Right lobe of liver (tissue), 6 donors: Measurements from ENCODE around the gene CFAP251. TPM values are rescaled to one million over a fixed set of nuclear protein-coding genes. Genes with fewer than 3 reads are reported as not detected.

Experiments used
- ATAC-seq, 4 donors: fragments of 200-7000 bp; cut with Tn5 transposase; one replicate each; pipeline ENCODE4 v1.9.1; 2020; ENCODE audit warnings: mild to moderate bottlenecking in 4 of 4, moderate library complexity in 4 of 4
- DNase-seq, 3 donors: peaks; one replicate each; pipeline ENCODE4 v3.0.0-alpha.2; 2020
- H3K27ac ChIP-seq, 3 donors: fragments of 200-600 bp; one replicate each; pipeline ENCODE4 v1.8.0; 2022
- H3K27me3 ChIP-seq, 2 donors: fragments of 200-600 bp; one replicate each; pipeline ENCODE4 v1.8.0; 2022
- H3K36me3 ChIP-seq, 4 donors: fragments of 200-600 bp; sonication (generic) in 1 of 4; one replicate each; pipeline versions ENCODE4 v1.5.1 to v1.8.0; 2017 to 2022; ENCODE audit warnings: control low read depth in 1 of 4
- H3K4me1 ChIP-seq, 4 donors: fragments of 200-600 bp; sonication (generic) in 1 of 4; one replicate each; pipeline versions ENCODE4 v1.5.1 to v1.8.0; 2017 to 2022; ENCODE audit warnings: control low read depth in 1 of 4
- H3K4me3 ChIP-seq, 3 donors: fragments of 200-600 bp; one replicate each; pipeline ENCODE4 v1.8.0; 2022
- H3K9me3 ChIP-seq, 4 donors: fragments of 200-600 bp; sonication (generic) in 1 of 4; one replicate each; pipeline versions ENCODE4 v1.5.1 to v1.8.0; 2017 to 2022; ENCODE audit warnings: control low read depth in 1 of 4
- POLR2A ChIP-seq: fragments of 450-650 bp; IDR thresholded peaks from one replicate; pipeline ENCODE4 v1.6.1; 2017; ENCODE audit warnings: antibody characterized with exemption, mild to moderate bottlenecking
- WGBS: methylation state at CpG from one replicate; pipeline ENCODE4 v1.1.6; 2018; ENCODE audit warnings: low coverage, low lambda C conversion rate; ENCODE audit not compliant: insufficient coverage; ENCODE audit errors: missing lambda C conversion rate; 5-methylcytosine and 5-hydroxymethylcytosine counted together
- intact Hi-C, 2 donors: fragments of 100-400 bp; cut with DNase I; formaldehyde crosslinking; loops; one replicate each; pipeline versions ENCODE4 v1.11.2 to v1.14.1; 2022
- small RNA-seq, 2 experiments: library from RNA; depleted of rRNA; stranded (forward); fragments of <200 nt; gene quantifications; one replicate each; pipeline ENCODE3, GENCODE V24; 2016
- total RNA-seq, 6 experiments: library from RNA; depleted of rRNA in 2 of 6; stranded (reverse); fragments of >200 nt in 2 of 6; fragmentation: NEBNext Ultra II Directional in 3 of 6; extraction: Animal tissue kit (Norgen Biotek cat#: 25700) in 3 of 6; gene quantifications; one replicate each; pipeline versions ENCODE4 v1.1.0 to v1.2.4, GENCODE V29; 2016 to 2023
- TF ChIP-seq, protein P1 (sequence below), 4 donors: fragments of 200-600 bp in 3 of 4; fragments of 450-650 bp in 1 of 4; IDR thresholded peaks; one replicate each; pipeline versions ENCODE4 v1.5.1 to v1.8.0; 2016 to 2022; ENCODE audit warnings: antibody characterized with exemption in 4 of 4, mild to moderate bottlenecking in 2 of 4
- donor health status: DM: no; HTN: yes; CAD: no.
- donor health status: DM: no; HTN: no; CAD: no.
- donor health status: DM: no; HTN: no; CAD: no.
- donor health status: DM: no; HTN: yes; CAD: no.
- donor health status: DM: no; HTN: yes; CAD: no.

The CFAP251 gene
- total RNA-seq, 6 experiments from 2014 or later, result 1.0 to 6.2 (median 2.4) TPM

- TF ChIP-seq POLR2A, result no peak
- TF ChIP-seq, protein P1, sequence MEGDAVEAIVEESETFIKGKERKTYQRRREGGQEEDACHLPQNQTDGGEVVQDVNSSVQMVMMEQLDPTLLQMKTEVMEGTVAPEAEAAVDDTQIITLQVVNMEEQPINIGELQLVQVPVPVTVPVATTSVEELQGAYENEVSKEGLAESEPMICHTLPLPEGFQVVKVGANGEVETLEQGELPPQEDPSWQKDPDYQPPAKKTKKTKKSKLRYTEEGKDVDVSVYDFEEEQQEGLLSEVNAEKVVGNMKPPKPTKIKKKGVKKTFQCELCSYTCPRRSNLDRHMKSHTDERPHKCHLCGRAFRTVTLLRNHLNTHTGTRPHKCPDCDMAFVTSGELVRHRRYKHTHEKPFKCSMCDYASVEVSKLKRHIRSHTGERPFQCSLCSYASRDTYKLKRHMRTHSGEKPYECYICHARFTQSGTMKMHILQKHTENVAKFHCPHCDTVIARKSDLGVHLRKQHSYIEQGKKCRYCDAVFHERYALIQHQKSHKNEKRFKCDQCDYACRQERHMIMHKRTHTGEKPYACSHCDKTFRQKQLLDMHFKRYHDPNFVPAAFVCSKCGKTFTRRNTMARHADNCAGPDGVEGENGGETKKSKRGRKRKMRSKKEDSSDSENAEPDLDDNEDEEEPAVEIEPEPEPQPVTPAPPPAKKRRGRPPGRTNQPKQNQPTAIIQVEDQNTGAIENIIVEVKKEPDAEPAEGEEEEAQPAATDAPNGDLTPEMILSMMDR (IDR thresholded peaks at IDR 0.05), result no peak
- DNase-seq, result peak; percentile 82 to 91 (median 85)
Measured at GRCh38 chr12:122051231-122051876, 133.0 kb downstream of the CFAP251 start.

DNA sequence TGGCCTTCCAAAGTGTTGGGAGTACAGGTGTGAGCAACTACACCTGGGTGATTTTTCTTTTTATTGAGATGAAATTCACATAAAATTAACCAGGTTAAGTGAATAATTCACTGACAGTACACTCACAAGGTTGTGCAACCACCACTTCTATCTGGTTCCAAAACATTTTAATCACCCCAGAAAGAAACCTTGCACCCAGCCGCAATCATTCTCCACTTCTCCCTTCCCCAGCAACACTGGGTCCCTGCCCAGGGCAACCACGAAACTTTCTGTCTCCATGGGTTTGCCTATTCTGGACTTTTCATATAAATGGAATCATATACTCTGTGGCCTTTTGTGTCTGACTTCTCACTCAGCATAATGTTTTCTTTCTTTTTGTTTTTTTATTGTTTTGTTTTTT, 133.9 kb downstream of the CFAP251 start:
- no peaks in the 10 kb centered on the region for H3K36me3 ChIP-seq
- no peak for TF ChIP-seq POLR2A
- TF ChIP-seq, protein P1 (IDR thresholded peaks at IDR 0.05), result no peak
- H3K4me3 ChIP-seq, result peak overlapping the region in 1 of 3 donors; percentile 4
- intact Hi-C loops, result no loop called here
- H3K4me1 ChIP-seq, result peaks cover 0 to 29% (median 11%) of the 10 kb centered on the region in 4 donors
- no peaks in the 10 kb centered on the region for H3K9me3 ChIP-seq
- 17% methylated on average over 2 of the region's 2 CpGs for WGBS
- H3K27ac ChIP-seq, result peak overlapping the region; percentile 82 to 94 (median 93)
- ATAC-seq (peak; percentile 43 to 54 (median 50)), DNase-seq (peak in 1 of 3 donors; percentile 73)
- no peaks in the 10 kb centered on the region for H3K27me3 ChIP-seq

More at GRCh38 chr12:122051231-122051876, 133.0 kb downstream of the CFAP251 start:
- peak; percentile 78 to 86 (median 82) for ATAC-seq
- H3K27ac ChIP-seq, result peak overlapping the region; percentile 82 to 94 (median 93)
- WGBS, result 13% methylated on average over 5 of the region's 14 CpGs
- no peaks in the 10 kb centered on the region for H3K36me3 ChIP-seq
- H3K9me3 ChIP-seq, result no peaks in the 10 kb centered on the region
- no peaks in the 10 kb centered on the region for H3K27me3 ChIP-seq
- intact Hi-C loops, result no loop called here
- peaks cover 0 to 29% (median 11%) of the 10 kb centered on the region in 4 donors for H3K4me1 ChIP-seq
- peak overlapping the region in 1 of 3 donors; percentile 4 for H3K4me3 ChIP-seq

Small RNAs within 50 kb of the gene (small RNA-seq; reads per million reads assigned to genes)
- gene AC069503.3 (0 reads per million in 2 experiments), gene RF00017 (0 reads per million in 2 experiments), gene RNU7-170P (0 reads per million in 2 experiments)

Other genes with a start within 250 kb of the CFAP251 start
- under 1 TPM in 1 of 6 experiments, not detected in 5; 0.09 TPM for gene MORN3, start 248.9 kb upstream of the CFAP251 start, total RNA-seq
- gene TMEM120B, start 205.8 kb upstream of the CFAP251 start, total RNA-seq, result 1 to 10 TPM; 3.3 to 6.4 (median 4.7) TPM
- gene RHOF, start 124.9 kb upstream of the CFAP251 start, total RNA-seq, result 10 to 100 TPM in 2 of 6 experiments, 1 to 10 TPM in 4; 3.7 to 16.2 (median 5.0) TPM
- gene SETD1B, start 114.6 kb upstream of the CFAP251 start, total RNA-seq, result 10 to 100 TPM in 3 of 6 experiments, 1 to 10 TPM in 3; 3.7 to 20.0 (median 9.3) TPM
- 1,000 to 10,000 TPM in 4 of 6 experiments, 100 to 1,000 TPM in 2; 649 to 1,803 (median 1,080) TPM for gene HPD, start 59.7 kb upstream of the CFAP251 start, total RNA-seq
- 10 to 100 TPM; 20.0 to 56.4 (median 28.4) TPM for gene PSMD9, start 29.8 kb upstream of the CFAP251 start, total RNA-seq
- gene BCL7A, start 103.3 kb downstream of the CFAP251 start, total RNA-seq, result 1 to 10 TPM; 3.5 to 6.4 (median 4.6) TPM
- gene MLXIP, start 160.2 kb downstream of the CFAP251 start, total RNA-seq, result 10 to 100 TPM; 13.9 to 45.9 (median 16.6) TPM